Left ventricle myocardium inferior (tissue), 1 donor: ENCODE results near the gene CCNG2. TPM values are rescaled to one million over a fixed set of nuclear protein-coding genes. Genes with fewer than 3 reads are reported as not detected.
"Not testable (repeated sequence)": the region's sequence is repeated elsewhere in the genome, so short reads cannot be mapped to it uniquely, and the experiment has no call there.

Source experiments
- DNase-seq: peaks from one replicate; pipeline ENCODE4 v3.0.0-alpha.2; 2020
- H3K27ac ChIP-seq: fragments of 200-600 bp; replicated peaks from 2 replicates; pipeline ENCODE4 v1.8.0; 2021
- H3K27me3 ChIP-seq: fragments of 200-600 bp; 2 replicates; pipeline ENCODE4 v1.8.0; 2021; ENCODE audit warnings: low read depth
- H3K36me3 ChIP-seq: fragments of 200-600 bp; 2 replicates; pipeline ENCODE4 v1.8.0; 2021
- H3K4me1 ChIP-seq: fragments of 200-600 bp; 2 replicates; pipeline ENCODE4 v1.8.0; 2021
- H3K4me3 ChIP-seq: fragments of 200-600 bp; 2 replicates; pipeline ENCODE4 v1.8.0; 2021; ENCODE audit warnings: mild to moderate bottlenecking, moderate library complexity
- H3K9me3 ChIP-seq: fragments of 200-600 bp; replicated peaks from 2 replicates; pipeline ENCODE4 v1.8.0; 2021
- intact Hi-C: fragments of 100-400 bp; cut with micrococcal nuclease; formaldehyde crosslinking; loops from one replicate; pipeline ENCODE4 v1.11.0; 2022
- total RNA-seq: library from RNA; stranded (reverse); fragmentation: NEBNext Ultra II Directional; extraction: Animal tissue kit (Norgen Biotek cat#: 25700); gene quantifications from one replicate; pipeline ENCODE4 v1.2.1, GENCODE V29; 2021
- TF ChIP-seq, protein P1 (sequence below): fragments of 200-600 bp; IDR thresholded peaks from 2 replicates; pipeline ENCODE4 v1.8.0; 2021; ENCODE audit warnings: antibody characterized with exemption, mild to moderate bottlenecking, borderline replicate concordance
- donor health status: DM: no; HTN: yes; CAD: no; lungs with severe emphysema.

The CCNG2 gene
- total RNA-seq, 1 donor from 2014 or later, result 8.5 TPM

DNA sequence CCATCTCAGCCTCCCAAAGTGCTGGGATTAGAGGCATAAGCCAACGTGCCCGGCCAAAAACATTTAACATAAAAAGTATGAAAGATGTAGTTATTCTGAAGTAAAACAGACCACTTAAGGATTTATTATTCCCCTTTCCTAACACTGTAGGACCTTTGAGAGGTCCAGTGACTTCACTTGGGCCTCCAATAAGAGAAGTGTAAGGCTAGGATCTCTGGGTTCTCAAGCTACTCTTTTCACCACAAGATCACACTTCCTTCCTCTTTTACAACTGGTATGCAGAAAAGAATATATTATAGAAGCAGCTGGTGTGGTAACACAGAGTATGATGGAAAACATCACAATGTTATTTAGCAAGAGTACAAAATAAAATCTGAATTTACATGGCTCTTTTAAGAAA is 30.2 kb upstream of the CCNG2 start:
- Histone ChIP-seq H3K36me3 (no peaks in the 10 kb centered on the region), H3K9me3 (peaks cover 13% of the 10 kb centered on the region), H3K27me3 (peaks cover 37% of the 10 kb centered on the region), H3K27ac (no peak overlapping the region), H3K4me1 (peaks cover 7% of the 10 kb centered on the region), H3K4me3 (no peak overlapping the region)
- TF ChIP-seq, protein P1, sequence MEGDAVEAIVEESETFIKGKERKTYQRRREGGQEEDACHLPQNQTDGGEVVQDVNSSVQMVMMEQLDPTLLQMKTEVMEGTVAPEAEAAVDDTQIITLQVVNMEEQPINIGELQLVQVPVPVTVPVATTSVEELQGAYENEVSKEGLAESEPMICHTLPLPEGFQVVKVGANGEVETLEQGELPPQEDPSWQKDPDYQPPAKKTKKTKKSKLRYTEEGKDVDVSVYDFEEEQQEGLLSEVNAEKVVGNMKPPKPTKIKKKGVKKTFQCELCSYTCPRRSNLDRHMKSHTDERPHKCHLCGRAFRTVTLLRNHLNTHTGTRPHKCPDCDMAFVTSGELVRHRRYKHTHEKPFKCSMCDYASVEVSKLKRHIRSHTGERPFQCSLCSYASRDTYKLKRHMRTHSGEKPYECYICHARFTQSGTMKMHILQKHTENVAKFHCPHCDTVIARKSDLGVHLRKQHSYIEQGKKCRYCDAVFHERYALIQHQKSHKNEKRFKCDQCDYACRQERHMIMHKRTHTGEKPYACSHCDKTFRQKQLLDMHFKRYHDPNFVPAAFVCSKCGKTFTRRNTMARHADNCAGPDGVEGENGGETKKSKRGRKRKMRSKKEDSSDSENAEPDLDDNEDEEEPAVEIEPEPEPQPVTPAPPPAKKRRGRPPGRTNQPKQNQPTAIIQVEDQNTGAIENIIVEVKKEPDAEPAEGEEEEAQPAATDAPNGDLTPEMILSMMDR, result no peak
- intact Hi-C loops, result no loop called here
- no peak for DNase-seq

DNA sequence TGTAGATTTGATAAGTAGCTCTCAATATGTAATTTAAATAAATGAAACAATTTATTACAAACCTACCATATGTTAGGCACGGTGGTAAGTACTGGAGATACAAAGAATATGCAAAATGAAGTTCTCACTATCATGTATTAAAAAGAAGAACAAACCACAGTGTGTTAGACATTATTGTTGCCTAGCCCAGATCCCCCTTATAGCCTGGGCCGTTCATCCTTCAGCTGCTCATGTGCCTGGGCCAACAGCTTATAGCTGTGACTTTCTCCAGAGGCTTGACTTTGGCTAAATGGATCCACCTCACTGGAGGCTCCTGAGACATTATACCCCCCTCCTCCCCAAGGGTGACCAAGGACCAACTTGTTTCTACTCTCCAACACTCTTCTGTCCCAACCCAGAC is 29.8 kb upstream of the CCNG2 start:
- H3K9me3 ChIP-seq, result peaks cover 13% of the 10 kb centered on the region
- no peaks in the 10 kb centered on the region for H3K36me3 ChIP-seq
- H3K27ac ChIP-seq, result no peak overlapping the region
- DNase-seq, result no peak
- H3K27me3 ChIP-seq, result peaks cover 36% of the 10 kb centered on the region
- H3K4me1 ChIP-seq, result peaks cover 7% of the 10 kb centered on the region
- intact Hi-C loops, result no loop called here
- no peak overlapping the region for H3K4me3 ChIP-seq
- TF ChIP-seq, protein P1, result no peak

DNA sequence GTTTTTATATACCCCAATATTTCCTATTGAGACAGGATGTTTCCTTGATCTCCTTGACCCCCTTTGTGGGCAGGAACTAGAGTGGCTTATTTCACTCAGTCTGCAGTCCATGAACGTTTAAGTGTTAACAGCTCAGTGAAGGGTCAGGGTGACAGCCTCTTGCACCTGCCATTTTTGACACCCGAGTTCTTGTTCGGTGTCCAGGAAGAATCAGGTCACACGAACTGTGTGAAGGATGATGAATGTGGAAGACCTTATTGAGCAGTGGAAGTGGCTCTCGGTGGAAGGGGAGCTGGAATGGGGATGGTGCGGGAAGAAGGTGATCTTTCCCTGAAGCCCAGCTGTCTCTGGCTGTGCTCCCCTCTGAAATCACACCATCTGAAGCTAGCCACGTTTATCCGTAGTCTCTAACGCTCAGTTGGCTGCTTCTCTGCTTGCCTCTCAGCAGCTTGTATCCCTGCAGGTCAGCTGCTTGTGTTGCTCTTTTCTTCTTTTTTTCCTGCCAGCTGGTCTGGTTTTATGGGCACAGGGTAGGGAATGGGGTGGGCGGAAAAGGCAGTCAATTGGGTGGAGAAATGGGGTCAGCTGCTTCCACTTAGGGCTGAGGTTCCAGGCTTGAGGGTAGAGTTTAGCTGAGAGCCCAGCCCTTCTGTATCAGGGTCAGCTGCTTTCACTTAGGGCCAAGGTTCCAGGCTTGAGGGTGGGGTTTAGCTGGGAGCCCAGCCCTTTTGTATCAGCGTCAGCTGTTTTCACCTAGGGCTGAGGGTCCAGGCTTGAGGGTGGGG is 29.0 kb upstream of the CCNG2 start:
- TF ChIP-seq, protein P1, result no peak
- Histone ChIP-seq H3K36me3 (no peaks in the 10 kb centered on the region), H3K27me3 (peaks cover 32% of the 10 kb centered on the region), H3K9me3 (peaks cover 13% of the 10 kb centered on the region), H3K4me3 (no peak overlapping the region), H3K4me1 (peaks cover 7% of the 10 kb centered on the region), H3K27ac (no peak overlapping the region)
- intact Hi-C loops, result no loop called here
- DNase-seq, result no peak

DNA sequence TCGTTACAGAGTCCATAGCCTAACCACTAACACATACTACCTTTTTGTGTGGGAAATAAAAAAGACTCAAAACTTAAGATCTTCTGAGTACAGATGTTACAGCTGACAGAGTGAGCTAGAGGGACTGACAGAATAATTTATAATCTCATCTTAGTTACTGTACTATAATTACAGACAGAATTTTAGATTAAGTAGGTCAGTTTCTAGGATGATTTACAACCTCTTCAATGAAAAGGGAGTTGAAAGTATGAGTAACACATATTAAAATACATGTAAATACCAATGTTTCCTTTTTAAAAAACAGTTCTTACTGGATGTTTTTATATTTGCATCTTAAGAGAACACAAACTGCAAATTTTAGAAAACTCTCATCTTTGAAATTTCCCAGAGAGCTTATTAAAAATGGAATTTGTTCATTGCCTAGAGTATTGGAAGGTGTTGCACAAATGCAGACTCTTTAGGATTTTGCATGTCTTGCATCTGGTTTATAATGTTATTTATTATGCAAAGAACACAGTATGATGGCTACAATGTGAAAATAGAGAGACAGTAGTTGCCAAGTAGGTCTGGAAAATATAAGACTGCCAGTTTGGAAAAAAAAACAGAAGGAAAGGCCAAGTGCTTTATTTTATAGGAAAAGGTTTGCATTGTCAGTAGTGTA is 24.2 kb upstream of the CCNG2 start:
- H3K9me3 ChIP-seq, result peaks cover 13% of the 10 kb centered on the region
- H3K27ac ChIP-seq, result no peak overlapping the region
- peaks cover 12% of the 10 kb centered on the region for H3K27me3 ChIP-seq
- H3K36me3 ChIP-seq, result no peaks in the 10 kb centered on the region
- no peak for DNase-seq
- TF ChIP-seq, protein P1, result no peak
- peaks cover 4% of the 10 kb centered on the region for H3K4me1 ChIP-seq
- intact Hi-C loops, result no loop called here
- H3K4me3 ChIP-seq, result no peak overlapping the region

DNA sequence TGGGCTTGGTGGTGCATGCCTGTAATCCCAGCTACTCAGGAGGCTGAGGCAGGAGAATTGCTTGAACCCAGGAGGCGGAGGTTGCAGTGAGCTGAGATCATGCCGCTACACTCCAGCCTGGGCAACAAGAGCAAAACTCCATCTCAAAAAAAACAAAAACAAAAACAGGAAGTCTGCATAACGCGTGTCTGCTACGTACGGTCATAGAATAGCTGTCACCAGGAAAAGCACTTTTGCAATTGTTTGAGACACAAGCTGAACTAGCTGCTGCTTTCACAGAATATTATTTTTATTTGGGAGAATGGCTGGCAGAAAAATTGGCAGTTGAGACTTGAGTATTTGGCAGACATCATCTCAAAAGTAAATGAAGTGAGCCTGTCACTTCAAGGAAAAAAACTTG is 19.6 kb upstream of the CCNG2 start:
- H3K36me3 ChIP-seq, intact Hi-C loops, H3K27me3 ChIP-seq, H3K4me3 ChIP-seq, DNase-seq, H3K9me3 ChIP-seq, H3K27ac ChIP-seq, H3K4me1 ChIP-seq: not testable (repeated sequence)
